ENCODE measurements around the gene HES1.

Gene HES1

GRCh38 chr3:194098081-194098842, 37.7 kb upstream of the HES1 start:
- TF ChIP-seq POLR2AphosphoS5 (IDR thresholded peaks at IDR 0.05; ENCODE audit: low read depth, low read length) (no peak), REST (IDR thresholded peaks at IDR 0.05; ENCODE audit: insufficient read depth in 1 of 2, low read depth in 2 of 2, low read length in 2 of 2) (no peak), FOXP2 (optimal IDR thresholded peaks at IDR 0.05; ENCODE audit: borderline replicate concordance, extremely low read depth, extremely low read length, insufficient read depth) (no peak), SIN3A (IDR thresholded peaks at IDR 0.05; ENCODE audit: borderline replicate concordance, insufficient read depth, low read length) (no peak), TAF1 (IDR thresholded peaks at IDR 0.05; ENCODE audit: borderline replicate concordance, insufficient read depth, low read length) (no peak)

- TF ChIP-seq POLR2AphosphoS5 (IDR thresholded peaks at IDR 0.05; ENCODE audit: low read depth, low read length) (no peak), REST (IDR thresholded peaks at IDR 0.05; ENCODE audit: insufficient read depth in 1 of 2, low read depth in 2 of 2, low read length in 2 of 2) (no peak), FOXP2 (optimal IDR thresholded peaks at IDR 0.05; ENCODE audit: borderline replicate concordance, extremely low read depth, extremely low read length, insufficient read depth) (no peak), SIN3A (IDR thresholded peaks at IDR 0.05; ENCODE audit: borderline replicate concordance, insufficient read depth, low read length) (no peak), TAF1 (IDR thresholded peaks at IDR 0.05; ENCODE audit: borderline replicate concordance, insufficient read depth, low read length) (no peak)
These were observed 37.1 kb upstream of the HES1 start for GRCh38 chr3:194098843-194099183.

GRCh38 chr3:194099215-194099614, 36.7 kb upstream of the HES1 start:
- TF ChIP-seq FOXP2 (optimal IDR thresholded peaks at IDR 0.05; ENCODE audit: borderline replicate concordance, extremely low read depth, extremely low read length, insufficient read depth) (no peak), TAF1 (IDR thresholded peaks at IDR 0.05; ENCODE audit: borderline replicate concordance, insufficient read depth, low read length) (no peak), REST (IDR thresholded peaks at IDR 0.05; ENCODE audit: insufficient read depth in 1 of 2, low read depth in 2 of 2, low read length in 2 of 2) (no peak), POLR2AphosphoS5 (IDR thresholded peaks at IDR 0.05; ENCODE audit: low read depth, low read length) (no peak), SIN3A (IDR thresholded peaks at IDR 0.05; ENCODE audit: borderline replicate concordance, insufficient read depth, low read length) (no peak)

- no peak for TF ChIP-seq SIN3A (IDR thresholded peaks at IDR 0.05; ENCODE audit: borderline replicate concordance, insufficient read depth, low read length)
- TF ChIP-seq FOXP2 (optimal IDR thresholded peaks at IDR 0.05; ENCODE audit: borderline replicate concordance, extremely low read depth, extremely low read length, insufficient read depth): no peak
- no peak for TF ChIP-seq TAF1 (IDR thresholded peaks at IDR 0.05; ENCODE audit: borderline replicate concordance, insufficient read depth, low read length)
- no peak for TF ChIP-seq REST (IDR thresholded peaks at IDR 0.05; ENCODE audit: insufficient read depth in 1 of 2, low read depth in 2 of 2, low read length in 2 of 2)
- no peak for TF ChIP-seq POLR2AphosphoS5 (IDR thresholded peaks at IDR 0.05; ENCODE audit: low read depth, low read length)
These were observed 35.0 kb upstream of the HES1 start for GRCh38 chr3:194100856-194101390.
